HepG2 (cell line): ENCODE data around the gene FAM83E. TPM values are rescaled to one million over a fixed set of nuclear protein-coding genes. Genes with fewer than 3 reads are reported as not detected.

Experiments used
- ATF7 ChIP-seq, 2 experiments: fragments of 450-650 bp in 1 of 2; sonication (generic) in 1 of 2; formaldehyde crosslinking in 1 of 2; IDR thresholded peaks; 2 replicates each; pipeline versions ENCODE4 v1.4.0 to v1.6.1; 2016 to 2020; ENCODE audit warnings: antibody characterized with exemption in 1 of 2, mild to moderate bottlenecking in 1 of 2, missing genetic modification reagents in 1 of 2
- CENPT ChIP-seq: sonication (generic); formaldehyde crosslinking; IDR thresholded peaks from 2 replicates; pipeline ENCODE4 v1.8.0; 2022; ENCODE audit warnings: low read depth, mild to moderate bottlenecking, moderate library complexity, missing genetic modification reagents
- CREB1 ChIP-seq, 2 experiments: fragments of 450-650 bp in 1 of 2; IDR thresholded peaks; 2 replicates each; pipeline ENCODE4 v1.6.1; 2016 to 2017; ENCODE audit warnings: control low read depth in 1 of 2, mild to moderate bottlenecking in 1 of 2, missing compliant biosample characterization in 1 of 2, missing genetic modification characterization in 1 of 2
- CREM ChIP-seq, 2 experiments: sonication (generic) in 1 of 2; formaldehyde crosslinking in 1 of 2; IDR thresholded peaks; 2 replicates each; pipeline versions ENCODE4 v1.4.0 to v1.6.1; 2016 to 2020; ENCODE audit warnings: antibody characterized with exemption in 1 of 2, mild to moderate bottlenecking in 1 of 2, missing genetic modification reagents in 1 of 2
- FOSL2 ChIP-seq: sonication (generic); formaldehyde crosslinking; IDR thresholded peaks from 2 replicates; pipeline ENCODE4 v1.4.0; 2020; ENCODE audit warnings: missing genetic modification reagents
- KMT2A ChIP-seq: sonication (generic); formaldehyde crosslinking; IDR thresholded peaks from 2 replicates; pipeline ENCODE4 v1.4.0; 2020; ENCODE audit warnings: missing genetic modification reagents
- NBN ChIP-seq: fragments of 450-650 bp; conservative IDR thresholded peaks from 2 replicates; pipeline ENCODE4 v1.6.1; 2017
- NFKBIZ ChIP-seq: IDR thresholded peaks from 2 replicates; pipeline ENCODE4 v1.6.1; 2018; ENCODE audit warnings: missing genetic modification reagents, missing compliant biosample characterization
- NFYC ChIP-seq: IDR thresholded peaks from 2 replicates; pipeline ENCODE4 v1.6.1; 2016; ENCODE audit warnings: missing genetic modification reagents, missing compliant biosample characterization
- NPAS2 ChIP-seq: sonication (generic); formaldehyde crosslinking; IDR thresholded peaks from 2 replicates; pipeline ENCODE4 v1.8.0; 2022; ENCODE audit warnings: mild to moderate bottlenecking, missing genetic modification reagents, borderline replicate concordance
- RFX5 ChIP-seq: IDR thresholded peaks from 2 replicates; pipeline ENCODE4 v1.6.1; 2011; ENCODE audit warnings: low read depth, low read length, improper control_type of control experiment
- TBX2 ChIP-seq: sonication (generic); formaldehyde crosslinking; IDR thresholded peaks from 2 replicates; pipeline ENCODE4 v1.5.0; 2020; ENCODE audit warnings: missing genetic modification reagents, mild to moderate bottlenecking, borderline replicate concordance
- TOE1 ChIP-seq: sonication (generic); formaldehyde crosslinking; IDR thresholded peaks from 2 replicates; pipeline ENCODE4 v1.4.0; 2020; ENCODE audit warnings: mild to moderate bottlenecking, missing genetic modification reagents
- ZFAT ChIP-seq: sonication (generic); formaldehyde crosslinking; conservative IDR thresholded peaks from 2 replicates; pipeline ENCODE4 v1.8.1; 2023; ENCODE audit warnings: missing genetic modification reagents, inconsistent platforms
- ZNF549 ChIP-seq: sonication (generic); formaldehyde crosslinking; IDR thresholded peaks from 2 replicates; pipeline ENCODE4 v1.5.0; 2020; ENCODE audit warnings: missing genetic modification reagents
- polyA plus RNA-seq, 8 experiments: library from polyadenylated mRNA; depleted of rRNA in 3 of 8; stranded (reverse) in 7 of 8; unstranded in 1 of 8; fragments of >200 nt; fragmentation: Illumina TruSeq in 4 of 8; extraction: Trizol in 4 of 8; gene quantifications; 2 replicates each; pipeline versions ENCODE4 v1.2.1 to v1.2.3, GENCODE V29; 2011 to 2016; ENCODE audit warnings: low read depth in 4 of 8, missing spikeins in 1 of 8, mixed read lengths in 1 of 8; ENCODE audit not compliant: insufficient read depth in 1 of 8
- total RNA-seq, 5 experiments: library from RNA; depleted of rRNA; stranded (reverse); fragments of >200 nt; fragmentation: Illumina TruSeq; extraction: Trizol; gene quantifications; 2 replicates each; pipeline ENCODE4 v1.2.3, GENCODE V29; 2016; ENCODE audit warnings: low read depth in 1 of 5
- TF ChIP-seq, protein P1 (sequence below): sonication (generic); formaldehyde crosslinking; IDR thresholded peaks from 2 replicates; pipeline ENCODE4 v1.4.0; 2020; ENCODE audit warnings: mild to moderate bottlenecking, low read depth, missing genetic modification reagents
- TF ChIP-seq, protein P2 (sequence below): sonication (generic); formaldehyde crosslinking; IDR thresholded peaks from 2 replicates; pipeline ENCODE4 v1.5.0; 2020; ENCODE audit warnings: missing genetic modification reagents
- TF ChIP-seq, protein P3 (sequence below): sonication (generic); formaldehyde crosslinking; IDR thresholded peaks from 2 replicates; pipeline ENCODE4 v1.4.0; 2020; ENCODE audit warnings: mild to moderate bottlenecking, missing genetic modification reagents, borderline replicate concordance
- TF ChIP-seq, protein P4 (sequence below): sonication (generic); formaldehyde crosslinking; IDR thresholded peaks from 2 replicates; pipeline ENCODE4 v1.5.1; 2020; ENCODE audit warnings: missing genetic modification reagents, mild to moderate bottlenecking, borderline replicate concordance

The FAM83E gene
- total and polyA plus RNA-seq, 2 of the 13 experiments (the other 11 are each of a cell fraction or from before 2014, with no cell fraction given), result 0.18 to 0.60 TPM

- TF ChIP-seq, protein P1, sequence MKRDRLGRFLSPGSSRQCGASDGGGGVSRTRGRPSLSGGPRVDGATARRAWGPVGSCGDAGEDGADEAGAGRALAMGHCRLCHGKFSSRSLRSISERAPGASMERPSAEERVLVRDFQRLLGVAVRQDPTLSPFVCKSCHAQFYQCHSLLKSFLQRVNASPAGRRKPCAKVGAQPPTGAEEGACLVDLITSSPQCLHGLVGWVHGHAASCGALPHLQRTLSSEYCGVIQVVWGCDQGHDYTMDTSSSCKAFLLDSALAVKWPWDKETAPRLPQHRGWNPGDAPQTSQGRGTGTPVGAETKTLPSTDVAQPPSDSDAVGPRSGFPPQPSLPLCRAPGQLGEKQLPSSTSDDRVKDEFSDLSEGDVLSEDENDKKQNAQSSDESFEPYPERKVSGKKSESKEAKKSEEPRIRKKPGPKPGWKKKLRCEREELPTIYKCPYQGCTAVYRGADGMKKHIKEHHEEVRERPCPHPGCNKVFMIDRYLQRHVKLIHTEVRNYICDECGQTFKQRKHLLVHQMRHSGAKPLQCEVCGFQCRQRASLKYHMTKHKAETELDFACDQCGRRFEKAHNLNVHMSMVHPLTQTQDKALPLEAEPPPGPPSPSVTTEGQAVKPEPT (CRISPR knock-in tag), result no peak
- TF ChIP-seq CREB1 (IDR thresholded peaks at IDR 0.05) (peak; percentile 97), CREB1 (CRISPR knock-in tag; IDR thresholded peaks at IDR 0.05) (peak; percentile 97), NBN (no peak), ATF7 (IDR thresholded peaks at IDR 0.05) (peak; percentile 98), ATF7 (CRISPR knock-in tag; IDR thresholded peaks at IDR 0.05) (no peak), TOE1 (CRISPR knock-in tag) (no peak), ZFAT (CRISPR knock-in tag) (no peak), ZNF549 (CRISPR knock-in tag) (no peak), RFX5 (peak; percentile 98), NFYC (CRISPR knock-in tag) (peak; percentile 75), TBX2 (no peak), NFKBIZ (0 out of 2 replicates have a peak, but pooled peaks have one; percentile 27), FOSL2 (CRISPR knock-in tag) (peak; percentile 34; the same call in 1 of the 2 replicates), CENPT (CRISPR knock-in tag) (no peak), CREM (IDR thresholded peaks at IDR 0.05) (peak; percentile 81), CREM (CRISPR knock-in tag; IDR thresholded peaks at IDR 0.05) (no peak), KMT2A (no peak), NPAS2 (CRISPR knock-in tag) (no peak)
- TF ChIP-seq, protein P2, sequence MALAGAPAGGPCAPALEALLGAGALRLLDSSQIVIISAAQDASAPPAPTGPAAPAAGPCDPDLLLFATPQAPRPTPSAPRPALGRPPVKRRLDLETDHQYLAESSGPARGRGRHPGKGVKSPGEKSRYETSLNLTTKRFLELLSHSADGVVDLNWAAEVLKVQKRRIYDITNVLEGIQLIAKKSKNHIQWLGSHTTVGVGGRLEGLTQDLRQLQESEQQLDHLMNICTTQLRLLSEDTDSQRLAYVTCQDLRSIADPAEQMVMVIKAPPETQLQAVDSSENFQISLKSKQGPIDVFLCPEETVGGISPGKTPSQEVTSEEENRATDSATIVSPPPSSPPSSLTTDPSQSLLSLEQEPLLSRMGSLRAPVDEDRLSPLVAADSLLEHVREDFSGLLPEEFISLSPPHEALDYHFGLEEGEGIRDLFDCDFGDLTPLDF (CRISPR knock-in tag), result peak; percentile 51; the same call in 1 of the 2 replicates
- TF ChIP-seq, protein P3, sequence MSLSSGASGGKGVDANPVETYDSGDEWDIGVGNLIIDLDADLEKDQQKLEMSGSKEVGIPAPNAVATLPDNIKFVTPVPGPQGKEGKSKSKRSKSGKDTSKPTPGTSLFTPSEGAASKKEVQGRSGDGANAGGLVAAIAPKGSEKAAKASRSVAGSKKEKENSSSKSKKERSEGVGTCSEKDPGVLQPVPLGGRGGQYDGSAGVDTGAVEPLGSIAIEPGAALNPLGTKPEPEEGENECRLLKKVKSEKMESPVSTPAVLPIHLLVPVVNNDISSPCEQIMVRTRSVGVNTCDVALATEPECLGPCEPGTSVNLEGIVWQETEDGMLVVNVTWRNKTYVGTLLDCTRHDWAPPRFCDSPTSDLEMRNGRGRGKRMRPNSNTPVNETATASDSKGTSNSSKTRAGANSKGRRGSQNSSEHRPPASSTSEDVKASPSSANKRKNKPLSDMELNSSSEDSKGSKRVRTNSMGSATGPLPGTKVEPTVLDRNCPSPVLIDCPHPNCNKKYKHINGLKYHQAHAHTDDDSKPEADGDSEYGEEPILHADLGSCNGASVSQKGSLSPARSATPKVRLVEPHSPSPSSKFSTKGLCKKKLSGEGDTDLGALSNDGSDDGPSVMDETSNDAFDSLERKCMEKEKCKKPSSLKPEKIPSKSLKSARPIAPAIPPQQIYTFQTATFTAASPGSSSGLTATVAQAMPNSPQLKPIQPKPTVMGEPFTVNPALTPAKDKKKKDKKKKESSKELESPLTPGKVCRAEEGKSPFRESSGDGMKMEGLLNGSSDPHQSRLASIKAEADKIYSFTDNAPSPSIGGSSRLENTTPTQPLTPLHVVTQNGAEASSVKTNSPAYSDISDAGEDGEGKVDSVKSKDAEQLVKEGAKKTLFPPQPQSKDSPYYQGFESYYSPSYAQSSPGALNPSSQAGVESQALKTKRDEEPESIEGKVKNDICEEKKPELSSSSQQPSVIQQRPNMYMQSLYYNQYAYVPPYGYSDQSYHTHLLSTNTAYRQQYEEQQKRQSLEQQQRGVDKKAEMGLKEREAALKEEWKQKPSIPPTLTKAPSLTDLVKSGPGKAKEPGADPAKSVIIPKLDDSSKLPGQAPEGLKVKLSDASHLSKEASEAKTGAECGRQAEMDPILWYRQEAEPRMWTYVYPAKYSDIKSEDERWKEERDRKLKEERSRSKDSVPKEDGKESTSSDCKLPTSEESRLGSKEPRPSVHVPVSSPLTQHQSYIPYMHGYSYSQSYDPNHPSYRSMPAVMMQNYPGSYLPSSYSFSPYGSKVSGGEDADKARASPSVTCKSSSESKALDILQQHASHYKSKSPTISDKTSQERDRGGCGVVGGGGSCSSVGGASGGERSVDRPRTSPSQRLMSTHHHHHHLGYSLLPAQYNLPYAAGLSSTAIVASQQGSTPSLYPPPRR (CRISPR knock-in tag), result no peak
- TF ChIP-seq, protein P4, sequence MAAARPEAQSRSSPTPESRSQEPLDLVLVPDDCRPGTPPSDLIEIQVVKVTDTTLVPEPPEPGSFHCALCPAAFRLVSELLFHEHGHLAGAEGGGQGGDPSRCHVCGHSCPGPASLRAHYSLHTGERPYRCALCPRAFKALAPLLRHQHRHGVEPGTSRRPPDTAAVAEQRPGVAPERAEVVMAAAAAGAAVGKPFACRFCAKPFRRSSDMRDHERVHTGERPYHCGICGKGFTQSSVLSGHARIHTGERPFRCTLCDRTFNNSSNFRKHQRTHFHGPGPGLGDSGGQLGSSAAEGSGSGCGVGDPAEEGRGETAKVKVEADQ (CRISPR knock-in tag), result 0 out of 2 replicates have a peak, but pooled peaks have one; percentile 50
These were observed 46.2 kb upstream of the FAM83E start (continued) for GRCh38 chr19:48660852-48661710.
